OCI-LY7 (cell line): Measurements from ENCODE around the gene ETV5.

Experiments used
- CTCF ChIP-seq: fragments of 200-600 bp; sonication (generic); conservative IDR thresholded peaks from 2 replicates; pipeline ENCODE4 v1.5.1; 2014; ENCODE audit warnings: mild to moderate bottlenecking, antibody characterized with exemption, low read length, moderate library complexity, mixed read lengths
- EZH2phosphoT487 ChIP-seq: fragments of 200-600 bp; sonication (generic); IDR thresholded peaks from 2 replicates; pipeline ENCODE4 v1.6.1; 2018; ENCODE audit warnings: low read depth, borderline replicate concordance, mild to moderate bottlenecking, mixed run types, antibody characterized with exemption, low read length, moderate library complexity, mixed read lengths

GRCh38 chr3:186119499-186119898, 10.6 kb upstream of the ETV5 start:
- TF ChIP-seq CTCF = no peak
- no peak for TF ChIP-seq EZH2phosphoT487
